ENCODE results near the gene NADSYN1. TPM values are rescaled to one million over a fixed set of nuclear protein-coding genes. Genes with fewer than 3 reads are reported as not detected.

Gene NADSYN1
- total and polyA plus RNA-seq, 2 experiments from 2014 or later, result 35.6 to 54.9 TPM

GRCh38 chr11:71474771-71475483, 21.9 kb downstream of the NADSYN1 start (continued):
- TF ChIP-seq, protein P1, sequence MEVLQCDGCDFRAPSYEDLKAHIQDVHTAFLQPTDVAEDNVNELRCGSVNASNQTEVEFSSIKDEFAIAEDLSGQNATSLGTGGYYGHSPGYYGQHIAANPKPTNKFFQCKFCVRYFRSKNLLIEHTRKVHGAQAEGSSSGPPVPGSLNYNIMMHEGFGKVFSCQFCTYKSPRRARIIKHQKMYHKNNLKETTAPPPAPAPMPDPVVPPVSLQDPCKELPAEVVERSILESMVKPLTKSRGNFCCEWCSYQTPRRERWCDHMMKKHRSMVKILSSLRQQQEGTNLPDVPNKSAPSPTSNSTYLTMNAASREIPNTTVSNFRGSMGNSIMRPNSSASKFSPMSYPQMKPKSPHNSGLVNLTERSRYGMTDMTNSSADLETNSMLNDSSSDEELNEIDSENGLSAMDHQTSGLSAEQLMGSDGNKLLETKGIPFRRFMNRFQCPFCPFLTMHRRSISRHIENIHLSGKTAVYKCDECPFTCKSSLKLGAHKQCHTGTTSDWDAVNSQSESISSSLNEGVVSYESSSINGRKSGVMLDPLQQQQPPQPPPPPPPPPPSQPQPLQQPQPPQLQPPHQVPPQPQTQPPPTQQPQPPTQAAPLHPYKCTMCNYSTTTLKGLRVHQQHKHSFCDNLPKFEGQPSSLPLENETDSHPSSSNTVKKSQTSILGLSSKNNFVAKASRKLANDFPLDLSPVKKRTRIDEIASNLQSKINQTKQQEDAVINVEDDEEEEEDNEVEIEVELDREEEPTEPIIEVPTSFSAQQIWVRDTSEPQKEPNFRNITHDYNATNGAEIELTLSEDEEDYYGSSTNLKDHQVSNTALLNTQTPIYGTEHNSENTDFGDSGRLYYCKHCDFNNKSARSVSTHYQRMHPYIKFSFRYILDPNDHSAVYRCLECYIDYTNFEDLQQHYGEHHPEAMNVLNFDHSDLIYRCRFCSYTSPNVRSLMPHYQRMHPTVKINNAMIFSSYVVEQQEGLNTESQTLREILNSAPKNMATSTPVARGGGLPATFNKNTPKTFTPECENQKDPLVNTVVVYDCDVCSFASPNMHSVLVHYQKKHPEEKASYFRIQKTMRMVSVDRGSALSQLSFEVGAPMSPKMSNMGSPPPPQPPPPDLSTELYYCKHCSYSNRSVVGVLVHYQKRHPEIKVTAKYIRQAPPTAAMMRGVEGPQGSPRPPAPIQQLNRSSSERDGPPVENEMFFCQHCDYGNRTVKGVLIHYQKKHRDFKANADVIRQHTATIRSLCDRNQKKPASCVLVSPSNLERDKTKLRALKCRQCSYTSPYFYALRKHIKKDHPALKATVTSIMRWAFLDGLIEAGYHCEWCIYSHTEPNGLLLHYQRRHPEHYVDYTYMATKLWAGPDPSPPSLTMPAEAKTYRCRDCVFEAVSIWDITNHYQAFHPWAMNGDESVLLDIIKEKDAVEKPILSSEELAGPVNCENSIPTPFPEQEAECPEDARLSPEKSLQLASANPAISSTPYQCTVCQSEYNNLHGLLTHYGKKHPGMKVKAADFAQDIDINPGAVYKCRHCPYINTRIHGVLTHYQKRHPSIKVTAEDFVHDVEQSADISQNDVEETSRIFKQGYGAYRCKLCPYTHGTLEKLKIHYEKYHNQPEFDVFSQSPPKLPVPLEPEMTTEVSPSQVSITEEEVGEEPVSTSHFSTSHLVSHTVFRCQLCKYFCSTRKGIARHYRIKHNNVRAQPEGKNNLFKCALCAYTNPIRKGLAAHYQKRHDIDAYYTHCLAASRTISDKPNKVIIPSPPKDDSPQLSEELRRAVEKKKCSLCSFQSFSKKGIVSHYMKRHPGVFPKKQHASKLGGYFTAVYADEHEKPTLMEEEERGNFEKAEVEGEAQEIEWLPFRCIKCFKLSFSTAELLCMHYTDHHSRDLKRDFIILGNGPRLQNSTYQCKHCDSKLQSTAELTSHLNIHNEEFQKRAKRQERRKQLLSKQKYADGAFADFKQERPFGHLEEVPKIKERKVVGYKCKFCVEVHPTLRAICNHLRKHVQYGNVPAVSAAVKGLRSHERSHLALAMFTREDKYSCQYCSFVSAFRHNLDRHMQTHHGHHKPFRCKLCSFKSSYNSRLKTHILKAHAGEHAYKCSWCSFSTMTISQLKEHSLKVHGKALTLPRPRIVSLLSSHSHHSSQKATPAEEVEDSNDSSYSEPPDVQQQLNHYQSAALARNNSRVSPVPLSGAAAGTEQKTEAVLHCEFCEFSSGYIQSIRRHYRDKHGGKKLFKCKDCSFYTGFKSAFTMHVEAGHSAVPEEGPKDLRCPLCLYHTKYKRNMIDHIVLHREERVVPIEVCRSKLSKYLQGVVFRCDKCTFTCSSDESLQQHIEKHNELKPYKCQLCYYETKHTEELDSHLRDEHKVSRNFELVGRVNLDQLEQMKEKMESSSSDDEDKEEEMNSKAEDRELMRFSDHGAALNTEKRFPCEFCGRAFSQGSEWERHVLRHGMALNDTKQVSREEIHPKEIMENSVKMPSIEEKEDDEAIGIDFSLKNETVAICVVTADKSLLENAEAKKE (CRISPR knock-in tag; IDR thresholded peaks at IDR 0.05), result no peak
- TF ChIP-seq NANOG (IDR thresholded peaks at IDR 0.05; ENCODE audit: borderline replicate concordance), result no peak

GRCh38 chr11:71476031-71476430, 23.0 kb downstream of the NADSYN1 start:
- no peaks in the 10 kb centered on the region for H4K20me1 ChIP-seq (replicated peaks; ENCODE audit: insufficient read depth)
- no peaks in the 10 kb centered on the region for H3K4me1 ChIP-seq (ENCODE audit: insufficient read depth)
- Mint-ChIP-seq H3K4me3 (no peak overlapping the region), H3K36me3 (ENCODE audit: low read depth) (peaks cover 49% of the 10 kb centered on the region), H3K27ac (no peak overlapping the region), H3K4me1 (peaks cover 12% of the 10 kb centered on the region), H3K27me3 (ENCODE audit: insufficient read depth, low read depth, poor library complexity) (peaks cover 4% of the 10 kb centered on the region), H3K9me3 (no peaks in the 10 kb centered on the region)
- H3K27ac ChIP-seq (ENCODE audit: low read depth), result no peak overlapping the region
- no peaks in the 10 kb centered on the region for H3K9me2 ChIP-seq (ENCODE audit: insufficient read depth)
- ATAC-seq (no peak), DNase-seq (ENCODE audit: low spot score) (no peak)
- H3K4me3 ChIP-seq, result no peak overlapping the region
- H3K27me3 ChIP-seq (ENCODE audit: insufficient read depth), result no peaks in the 10 kb centered on the region
- peaks cover 5% of the 10 kb centered on the region for H3K36me3 ChIP-seq (ENCODE audit: insufficient read depth)
- no peak overlapping the region for H3K4me2 ChIP-seq
- H2AFZ ChIP-seq, result no peak overlapping the region
- H3K79me2 ChIP-seq (replicated peaks; ENCODE audit: insufficient read depth), result no peaks in the 10 kb centered on the region
- no peaks in the 10 kb centered on the region for H3F3A ChIP-seq (replicated peaks; ENCODE audit: low read depth)
- TF ChIP-seq ZNF331 (CRISPR knock-in tag; IDR thresholded peaks at IDR 0.05; ENCODE audit: low read depth) (no peak), CREB1 (CRISPR knock-in tag; IDR thresholded peaks at IDR 0.05; ENCODE audit: low read depth) (no peak), STAT1 (IDR thresholded peaks at IDR 0.05; ENCODE audit: unreplicated experiment) (no peak), POLR2AphosphoS5 (IDR thresholded peaks at IDR 0.05; ENCODE audit: low read depth) (no peak), ZNF114 (CRISPR knock-in tag; IDR thresholded peaks at IDR 0.05) (no peak), ETS1 (IDR thresholded peaks at IDR 0.05) (no peak), NANOG (IDR thresholded peaks at IDR 0.05; ENCODE audit: borderline replicate concordance) (no peak)
- TF ChIP-seq, protein P1 (CRISPR knock-in tag; IDR thresholded peaks at IDR 0.05), result no peak

All from GM23338 (cell line).